HepG2 (cell line): ENCODE data around the gene UBE2Q1. TPM values are rescaled to one million over a fixed set of nuclear protein-coding genes. Genes with fewer than 3 reads are reported as not detected.
A peak's percentile ranks its signal among the peaks of the same experiment; 100 is the strongest.

Experiments used
- AGO2 ChIP-seq: fragments of 200-400 bp; formaldehyde crosslinking; optimal IDR thresholded peaks from 2 replicates; pipeline ENCODE3; 2017; ENCODE audit warnings: mild to moderate bottlenecking, low read depth, low read length, moderate library complexity
- BORCS8-MEF2B ChIP-seq: sonication (generic); formaldehyde crosslinking; IDR thresholded peaks from 2 replicates; pipeline ENCODE4 v1.8.0; 2022; ENCODE audit warnings: mild to moderate bottlenecking, missing genetic modification reagents
- ELK4 ChIP-seq: sonication (generic); formaldehyde crosslinking; IDR thresholded peaks from 2 replicates; pipeline ENCODE4 v1.9.0; 2021; ENCODE audit warnings: missing genetic modification reagents, borderline replicate concordance
- FOXK1 ChIP-seq: sonication (generic); formaldehyde crosslinking; IDR thresholded peaks from 2 replicates; pipeline ENCODE4 v1.4.0; 2020; ENCODE audit warnings: low read depth, missing genetic modification reagents, borderline replicate concordance
- FOXP4 ChIP-seq: sonication (generic); formaldehyde crosslinking; IDR thresholded peaks from 2 replicates; pipeline ENCODE4 v1.4.0; 2020; ENCODE audit warnings: missing genetic modification reagents
- HDAC1 ChIP-seq: sonication (generic); formaldehyde crosslinking; IDR thresholded peaks from 2 replicates; pipeline ENCODE4 v1.5.1; 2020; ENCODE audit warnings: mild to moderate bottlenecking, missing genetic modification reagents
- HIC2 ChIP-seq: sonication (generic); formaldehyde crosslinking; IDR thresholded peaks from 2 replicates; pipeline ENCODE4 v1.9.0; 2022; ENCODE audit warnings: low read depth, missing genetic modification reagents
- KMT2B ChIP-seq: IDR thresholded peaks from 2 replicates; pipeline ENCODE4 v1.6.1; 2016; ENCODE audit warnings: missing genetic modification reagents, missing compliant biosample characterization
- MIXL1 ChIP-seq: IDR thresholded peaks from 2 replicates; pipeline ENCODE4 v1.6.1; 2016
- MZF1 ChIP-seq: sonication (generic); formaldehyde crosslinking; IDR thresholded peaks from 2 replicates; pipeline ENCODE4 v1.8.1; 2023; ENCODE audit warnings: mild to moderate bottlenecking, missing genetic modification reagents, borderline replicate concordance
- NRL ChIP-seq: sonication (generic); formaldehyde crosslinking; IDR thresholded peaks from 2 replicates; pipeline ENCODE4 v1.5.0; 2020; ENCODE audit warnings: missing genetic modification reagents, mild to moderate bottlenecking, moderate library complexity, borderline replicate concordance
- ZBTB14 ChIP-seq: sonication (generic); formaldehyde crosslinking; IDR thresholded peaks from 2 replicates; pipeline ENCODE4 v1.4.0; 2020; ENCODE audit warnings: missing genetic modification reagents
- ZBTB49 ChIP-seq: sonication (generic); formaldehyde crosslinking; IDR thresholded peaks from 2 replicates; pipeline ENCODE4 v1.4.0; 2020; ENCODE audit warnings: missing genetic modification reagents, borderline replicate concordance
- ZMAT3 ChIP-seq: sonication (generic); formaldehyde crosslinking; conservative IDR thresholded peaks from 2 replicates; pipeline ENCODE4 v1.7.0; 2021; ENCODE audit warnings: missing genetic modification reagents
- ZNF550 ChIP-seq: sonication (generic); formaldehyde crosslinking; IDR thresholded peaks from 2 replicates; pipeline ENCODE4 v1.4.0; 2020; ENCODE audit warnings: mild to moderate bottlenecking, missing genetic modification reagents, borderline replicate concordance
- ZNF724P ChIP-seq: sonication (generic); formaldehyde crosslinking; IDR thresholded peaks from 2 replicates; pipeline ENCODE4 v1.8.0; 2022; ENCODE audit warnings: missing genetic modification reagents, borderline replicate concordance
- polyA plus RNA-seq, 8 experiments: library from polyadenylated mRNA; depleted of rRNA in 3 of 8; stranded (reverse) in 7 of 8; unstranded in 1 of 8; fragments of >200 nt; fragmentation: Illumina TruSeq in 4 of 8; extraction: Trizol in 4 of 8; gene quantifications; 2 replicates each; pipeline versions ENCODE4 v1.2.1 to v1.2.3, GENCODE V29; 2011 to 2016; ENCODE audit warnings: low read depth in 4 of 8, missing spikeins in 1 of 8, mixed read lengths in 1 of 8; ENCODE audit not compliant: insufficient read depth in 1 of 8
- total RNA-seq, 5 experiments: library from RNA; depleted of rRNA; stranded (reverse); fragments of >200 nt; fragmentation: Illumina TruSeq; extraction: Trizol; gene quantifications; 2 replicates each; pipeline ENCODE4 v1.2.3, GENCODE V29; 2016; ENCODE audit warnings: low read depth in 1 of 5

UBE2Q1 gene
- total and polyA plus RNA-seq, 2 of the 13 experiments (the other 11 are each of a cell fraction or from before 2014, with no cell fraction given): 11.7 to 41.7 TPM

GRCh38 chr1:154567386-154568156 lies 9.1 kb upstream of the UBE2Q1 start, which contains the start of gene CHRNB2 (continued):
- TF ChIP-seq ZNF724P (CRISPR knock-in tag) (peak; percentile 88; the same call in 1 of the 2 replicates), HIC2 (no peak; the same call in 1 of the 2 replicates), ZNF550 (no peak), MIXL1 (CRISPR knock-in tag) (peak; percentile 73; the same call in 1 of the 2 replicates), NRL (CRISPR knock-in tag) (peak; percentile 78), ZMAT3 (CRISPR knock-in tag) (peak; percentile 99), MZF1 (CRISPR knock-in tag) (no peak), AGO2 (no peak), ELK4 (CRISPR knock-in tag) (no peak; the same call in 1 of the 2 replicates), BORCS8-MEF2B (CRISPR knock-in tag) (peak; percentile 99), KMT2B (CRISPR knock-in tag) (peak; percentile 53; the same call in 1 of the 2 replicates), FOXK1 (CRISPR knock-in tag) (peak; percentile 62; the same call in 1 of the 2 replicates), HDAC1 (CRISPR knock-in tag) (peak; percentile 85), ZBTB14 (peak; percentile 75), ZBTB49 (CRISPR knock-in tag) (0 out of 2 replicates have a peak, but pooled peaks have one; percentile 39), FOXP4 (CRISPR knock-in tag) (peak; percentile 49; the same call in 1 of the 2 replicates)
